CD4-positive, alpha-beta memory T cell (primary cell): Measurements from ENCODE around the gene CBX2. TPM values are rescaled to one million over a fixed set of nuclear protein-coding genes. Genes with fewer than 3 reads are reported as not detected.
A peak's percentile ranks its signal among the peaks of the same experiment; 100 is the strongest.

Experiments used
- CTCF ChIA-PET: fragments of 350-600 bp; sonication (Branson Sonifier 250); formaldehyde crosslinking; loops from one replicate; lab custom pipeline; 2021; ENCODE audit warnings: inconsistent platforms; ENCODE audit not compliant: partially characterized antibody; lab: Charles Lee
- POLR2A ChIA-PET: fragments of 350-600 bp; sonication (Branson Sonifier 250); formaldehyde crosslinking; loops from one replicate; lab custom pipeline; 2021; ENCODE audit not compliant: partially characterized antibody; lab: Charles Lee
- DNase-seq, 5 donors: peaks; one replicate each; pipeline versions ENCODE4 v3.0.0 to v3.0.0-alpha.2; 2020 to 2022; ENCODE audit warnings: mixed read lengths in 1 of 5
- H3K27ac ChIP-seq: one replicate; pipeline ENCODE4 v1.7.0; 2013; ENCODE audit warnings: low read depth, low read length
- H3K27me3 ChIP-seq: 2 replicates; pipeline ENCODE4 v1.7.0; 2013; ENCODE audit warnings: mild to moderate bottlenecking, low read length, moderate library complexity; ENCODE audit not compliant: insufficient read depth
- H3K36me3 ChIP-seq: 2 replicates; pipeline ENCODE4 v1.7.0; 2013; ENCODE audit warnings: mild to moderate bottlenecking, low read length, moderate library complexity; ENCODE audit not compliant: insufficient read depth
- H3K4me1 ChIP-seq: 2 replicates; pipeline ENCODE4 v1.7.0; 2013; ENCODE audit warnings: mild to moderate bottlenecking, low read length, moderate library complexity; ENCODE audit not compliant: insufficient read depth
- H3K4me3 ChIP-seq, 2 donors: one replicate each; pipeline ENCODE4 v1.7.0; 2013; ENCODE audit warnings: low read length in 2 of 2, mild to moderate bottlenecking in 1 of 2
- H3K9me3 ChIP-seq, 2 donors: one replicate each; pipeline ENCODE4 v1.7.0; 2013; ENCODE audit warnings: low read length in 2 of 2, control low read depth in 1 of 2; ENCODE audit not compliant: control insufficient read depth in 1 of 2
- H3K27ac Mint-ChIP-seq, 7 donors: one replicate each; pipeline ENCODE4 v1.8.0; 2020 to 2021; ENCODE audit warnings: mixed read lengths in 7 of 7, mild to moderate bottlenecking in 6 of 7, inconsistent platforms in 3 of 7, moderate library complexity in 3 of 7
- H3K27me3 Mint-ChIP-seq, 2 donors: one replicate each; pipeline ENCODE4 v1.8.0; 2020 to 2021; ENCODE audit warnings: mixed read lengths in 2 of 2
- H3K36me3 Mint-ChIP-seq, 2 donors: one replicate each; pipeline ENCODE4 v1.8.0; 2020 to 2021; ENCODE audit warnings: mixed read lengths in 2 of 2, inconsistent platforms in 1 of 2, mild to moderate bottlenecking in 1 of 2
- H3K4me1 Mint-ChIP-seq, 4 donors: one replicate each; pipeline ENCODE4 v1.8.0; 2020 to 2021; ENCODE audit warnings: mixed read lengths in 4 of 4, mild to moderate bottlenecking in 1 of 4
- H3K4me3 Mint-ChIP-seq, 8 donors: one replicate each; pipeline ENCODE4 v1.8.0; 2020 to 2021; ENCODE audit warnings: mixed read lengths in 8 of 8, mild to moderate bottlenecking in 7 of 8, moderate library complexity in 6 of 8, inconsistent platforms in 3 of 8
- H3K9me3 Mint-ChIP-seq, 8 donors: one replicate each; pipeline ENCODE4 v1.8.0; 2020 to 2021; ENCODE audit warnings: mixed read lengths in 8 of 8, mild to moderate bottlenecking in 5 of 8, inconsistent platforms in 3 of 8, moderate library complexity in 1 of 8
- intact Hi-C: fragments of 100-400 bp; cut with micrococcal nuclease; formaldehyde crosslinking; loops from one replicate; pipeline ENCODE4 v1.15.1; 2023
- polyA plus RNA-seq, 2 donors: library from polyadenylated mRNA; unstranded; fragments of 300-500 nt; fragmentation: Illumina TruSeq; gene quantifications; one replicate each; pipeline ENCODE4 v1.2.3, GENCODE V29; 2021
- total RNA-seq, 2 experiments: library from RNA; stranded (reverse); gene quantifications; one replicate each; pipeline ENCODE4 v1.2.3, GENCODE V29; 2021

The CBX2 gene
- total and polyA plus RNA-seq, 4 experiments from 2014 or later: 0.06 to 0.44 TPM; not detected in 2

DNA sequence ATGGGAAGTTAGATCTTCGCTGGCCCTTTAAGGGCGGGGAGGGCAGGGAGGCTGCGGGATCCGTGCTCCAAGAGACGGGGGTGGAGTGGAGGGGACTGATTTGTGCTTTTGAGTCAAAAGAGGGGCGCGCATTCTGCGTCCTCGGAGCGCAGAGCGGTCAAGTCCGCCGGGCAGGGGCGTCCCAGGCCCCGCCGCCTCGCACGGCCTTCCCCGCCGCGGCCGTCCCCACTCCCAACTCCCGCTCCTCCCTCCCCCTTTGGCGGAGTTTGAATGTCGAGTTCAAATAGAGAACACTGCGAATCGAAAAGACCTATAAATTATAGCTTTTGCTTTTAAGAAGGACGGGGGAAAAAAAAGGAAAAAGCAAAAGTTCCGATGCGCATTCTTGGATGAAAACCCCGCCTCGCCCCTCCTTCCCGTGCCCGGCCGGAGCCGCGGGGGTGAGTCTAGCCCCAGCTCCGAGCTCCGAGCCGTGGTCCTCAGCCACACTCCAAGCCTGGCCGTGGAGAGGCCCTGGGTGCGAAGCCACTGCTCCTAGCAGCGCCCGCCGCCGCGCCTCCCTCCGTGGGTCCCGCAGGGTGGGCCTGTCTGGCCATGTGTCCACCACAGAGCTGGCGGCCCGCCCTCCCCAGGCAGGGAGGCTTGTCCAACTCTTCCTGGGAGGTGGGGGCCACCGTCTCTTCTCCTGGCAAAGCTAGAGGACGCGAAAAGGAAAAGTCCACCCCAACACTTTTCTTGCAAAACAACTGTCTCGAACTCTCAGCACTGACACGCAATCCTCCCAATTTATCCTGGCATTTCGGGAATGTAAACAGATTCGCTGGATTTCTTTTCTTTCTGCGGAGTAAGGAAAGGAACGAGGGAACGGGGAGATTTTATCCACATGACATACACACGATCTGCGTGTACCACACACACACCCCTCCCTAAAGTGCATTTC lies 15.3 kb downstream of the CBX2 start:
- H3K4me3 ChIP-seq: no peak overlapping the region
- H3K27ac Mint-ChIP-seq: peak overlapping the region in 1 of 7 donors; percentile 64
- H3K9me3 Mint-ChIP-seq: peaks cover 0 to 1% (median 0%) of the 10 kb centered on the region in 8 donors
- H3K4me3 Mint-ChIP-seq: no peak overlapping the region
- no peak for DNase-seq
- H3K27me3 Mint-ChIP-seq: peaks cover 22 to 33% of the 10 kb centered on the region in 2 donors
- intact Hi-C loops: no loop called here
- no peaks in the 10 kb centered on the region for H3K36me3 ChIP-seq
- H3K4me1 ChIP-seq: peaks cover 40% of the 10 kb centered on the region
- peaks cover 23% of the 10 kb centered on the region for H3K27me3 ChIP-seq
- H3K36me3 Mint-ChIP-seq: peaks cover 0 to 7% of the 10 kb centered on the region in 2 donors
- H3K9me3 ChIP-seq: no peaks in the 10 kb centered on the region
- ChIA-PET CTCF (interaction anchor here (0.9 to 1.7 kb wide), 4 partner anchors 17 to 48 kb away, joined by 3 to 4 read pairs (median 3); partner anchors contain the start of gene CBX4), POLR2A (interaction anchor here (2.2 to 32.1 kb wide), 2 partner anchors 11 to 44 kb away, joined by 8 to 503 read pairs; partner anchors contain the start of gene CBX4)
- H3K27ac ChIP-seq: no peak overlapping the region
- H3K4me1 Mint-ChIP-seq: peaks cover 10 to 33% (median 14%) of the 10 kb centered on the region in 4 donors

- no peaks in the 10 kb centered on the region for H3K9me3 ChIP-seq
- H3K4me3 ChIP-seq: no peak overlapping the region
- Mint-ChIP-seq H3K36me3 (peaks cover 0 to 7% of the 10 kb centered on the region in 2 donors), H3K27ac (peak overlapping the region in 1 of 7 donors; percentile 64), H3K27me3 (peaks cover 20 to 30% of the 10 kb centered on the region in 2 donors), H3K4me1 (peaks cover 12 to 34% (median 19%) of the 10 kb centered on the region in 4 donors), H3K4me3 (no peak overlapping the region), H3K9me3 (peaks cover 0 to 1% (median 0%) of the 10 kb centered on the region in 8 donors)
- peaks cover 30% of the 10 kb centered on the region for H3K27me3 ChIP-seq
- no peaks in the 10 kb centered on the region for H3K36me3 ChIP-seq
- intact Hi-C loops: no loop called here
- CTCF ChIA-PET: interaction anchor here (0.9 to 1.7 kb wide), 3 partner anchors 17 to 47 kb away, joined by 3 to 4 read pairs (median 3); partner anchors contain the start of gene CBX4
- H3K27ac ChIP-seq: no peak overlapping the region
- POLR2A ChIA-PET: interaction anchor here (2.2 to 32.1 kb wide), 2 partner anchors 11 to 44 kb away, joined by 8 to 503 read pairs; partner anchors contain the start of gene CBX4
- H3K4me1 ChIP-seq: peaks cover 47% of the 10 kb centered on the region
- no peak for DNase-seq
These were observed 16.0 kb downstream of the CBX2 start for GRCh38 chr17:79793924-79794304.

DNA sequence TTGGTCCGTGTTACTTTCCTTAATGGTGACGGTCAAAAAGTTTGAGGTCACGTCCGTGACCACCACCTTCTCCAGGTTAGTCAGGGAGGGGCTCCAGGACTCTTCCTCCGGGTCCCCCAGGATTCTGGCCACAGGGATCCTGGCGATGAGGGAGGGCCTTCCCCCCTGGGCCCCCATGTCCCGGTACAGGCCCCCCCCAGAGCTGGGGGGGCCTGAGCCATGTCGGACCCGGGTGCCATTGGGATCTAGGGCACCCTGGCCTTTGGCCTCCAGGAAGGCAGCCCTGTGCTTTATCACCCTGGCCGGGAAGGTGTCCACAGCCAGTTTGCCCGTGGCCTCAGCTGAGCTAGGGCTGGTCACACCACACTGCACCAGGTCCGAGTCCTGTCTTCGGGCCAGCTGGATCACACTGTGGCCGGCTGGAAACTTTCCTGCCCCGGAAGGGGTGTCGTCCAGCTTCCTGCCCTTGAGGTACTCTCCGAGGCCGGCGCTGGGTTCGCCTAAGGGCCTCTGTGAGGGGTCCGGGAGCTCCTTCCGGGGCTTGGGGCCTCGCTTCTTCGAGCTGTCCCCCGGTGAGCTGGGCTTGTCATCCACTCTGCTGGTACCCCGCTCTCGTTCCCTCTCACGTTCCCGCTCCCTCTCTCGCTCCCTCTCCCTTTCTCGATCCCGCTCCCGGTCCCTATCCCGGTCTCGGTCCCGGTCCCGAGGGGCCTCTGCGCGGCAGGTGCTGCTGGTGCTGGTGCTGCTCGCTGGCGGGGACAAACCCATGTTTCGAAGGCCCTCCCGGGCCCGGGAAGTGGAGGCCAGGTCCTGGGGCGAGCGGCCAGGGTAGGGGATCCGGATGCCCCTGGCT lies 16.9 kb downstream of the CBX2 start:
- peaks cover 0 to 8% of the 10 kb centered on the region in 2 donors for H3K36me3 Mint-ChIP-seq
- Histone ChIP-seq H3K27me3 (peaks cover 40% of the 10 kb centered on the region), H3K4me1 (peaks cover 52% of the 10 kb centered on the region), H3K27ac (no peak overlapping the region), H3K9me3 (no peaks in the 10 kb centered on the region), H3K36me3 (no peaks in the 10 kb centered on the region), H3K4me3 (no peak overlapping the region)
- peaks cover 0 to 5% (median 0%) of the 10 kb centered on the region in 8 donors for H3K9me3 Mint-ChIP-seq
- CTCF ChIA-PET: interaction anchor here (0.9 to 1.7 kb wide), 3 partner anchors 16 to 46 kb away, joined by 3 read pairs; no protein-coding TSS in a partner anchor
- DNase-seq: no peak
- POLR2A ChIA-PET: interaction anchor here (2.2 to 32.1 kb wide), 3 partner anchors 10 to 43 kb away, joined by 8 to 503 read pairs (median 19); partner anchors contain the start of genes CBX2 and CBX4
- H3K27ac Mint-ChIP-seq: no peak overlapping the region
- H3K4me3 Mint-ChIP-seq: no peak overlapping the region
- intact Hi-C loops: no loop called here
- peaks cover 18 to 39% (median 27%) of the 10 kb centered on the region in 4 donors for H3K4me1 Mint-ChIP-seq
- H3K27me3 Mint-ChIP-seq: peaks cover 22 to 32% of the 10 kb centered on the region in 2 donors

- Histone ChIP-seq H3K9me3 (no peaks in the 10 kb centered on the region), H3K36me3 (no peaks in the 10 kb centered on the region), H3K4me1 (peaks cover 53% of the 10 kb centered on the region), H3K27ac (no peak overlapping the region), H3K4me3 (peak overlapping the region; percentile 32 to 71), H3K27me3 (peaks cover 42% of the 10 kb centered on the region)
- Mint-ChIP-seq H3K27me3 (peaks cover 27 to 37% of the 10 kb centered on the region in 2 donors), H3K27ac (peak overlapping the region in 5 of 7 donors; percentile 32 to 94 (median 85)), H3K36me3 (peaks cover 0 to 10% of the 10 kb centered on the region in 2 donors), H3K9me3 (peaks cover 0 to 7% (median 2%) of the 10 kb centered on the region in 8 donors), H3K4me1 (peaks cover 23 to 49% (median 33%) of the 10 kb centered on the region in 4 donors), H3K4me3 (peak overlapping the region; percentile 86 to 95 (median 88))
- DNase-seq: no peak
- ChIA-PET CTCF (interaction anchor here (2.2 kb wide), 1 partner anchor 45 kb away, joined by 10 read pairs; no protein-coding TSS in a partner anchor), POLR2A (interaction anchor here (1.3 to 32.1 kb wide), 7 partner anchors 9 to 202 kb away, joined by 4 to 503 read pairs (median 13); partner anchors contain the start of genes CBX2 and CBX4)
- intact Hi-C loops: loop anchor here (2.0 kb wide), 2 partner anchors 19 to 201 kb away; no protein-coding TSS in a partner anchor
These were observed 18.0 kb downstream of the CBX2 start for GRCh38 chr17:79795795-79796443.

DNA sequence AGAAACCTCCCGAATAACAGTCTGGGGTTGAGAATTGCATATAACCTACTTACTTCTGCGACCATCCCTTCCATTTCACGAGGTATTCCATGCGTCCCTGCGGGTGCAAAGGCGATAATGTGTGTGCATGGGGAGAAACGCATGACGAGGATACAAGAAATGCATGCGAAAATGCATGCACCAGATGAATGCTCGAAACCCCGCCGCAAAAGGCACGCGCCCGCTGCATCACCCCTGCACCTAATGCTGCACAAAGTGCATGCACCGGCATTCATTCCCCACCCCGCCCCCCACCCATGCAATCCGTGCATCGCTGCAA lies 18.5 kb downstream of the CBX2 start:
- peaks cover 0 to 10% of the 10 kb centered on the region in 2 donors for H3K36me3 Mint-ChIP-seq
- peaks cover 52% of the 10 kb centered on the region for H3K4me1 ChIP-seq
- H3K27ac Mint-ChIP-seq: peak overlapping the region; percentile 32 to 94 (median 77)
- peak overlapping the region; percentile 18 for H3K27ac ChIP-seq
- H3K9me3 ChIP-seq: no peaks in the 10 kb centered on the region
- no peaks in the 10 kb centered on the region for H3K36me3 ChIP-seq
- H3K4me1 Mint-ChIP-seq: peaks cover 21 to 49% (median 31%) of the 10 kb centered on the region in 4 donors
- no peak for DNase-seq
- H3K27me3 ChIP-seq: peaks cover 42% of the 10 kb centered on the region
- peaks cover 25 to 35% of the 10 kb centered on the region in 2 donors for H3K27me3 Mint-ChIP-seq
- POLR2A ChIA-PET: interaction anchor here (1.0 to 32.1 kb wide), 9 partner anchors 14 to 201 kb away, joined by 3 to 503 read pairs (median 8); partner anchors contain the start of genes CBX2 and CBX4
- CTCF ChIA-PET: interaction anchor here (0.9 to 2.2 kb wide), 6 partner anchors 10 to 51 kb away, joined by 3 to 10 read pairs (median 5); no protein-coding TSS in a partner anchor
- peak overlapping the region; percentile 32 to 71 for H3K4me3 ChIP-seq
- peak overlapping the region; percentile 86 to 95 (median 88) for H3K4me3 Mint-ChIP-seq
- intact Hi-C loops: loop anchor here (2.0 kb wide), 2 partner anchors 20 to 200 kb away; no protein-coding TSS in a partner anchor
- peaks cover 0 to 7% (median 2%) of the 10 kb centered on the region in 8 donors for H3K9me3 Mint-ChIP-seq
